NB4 (cell line): ENCODE data around the gene RTF2.

Experiments used
- DNase-seq: peaks from one replicate; pipeline ENCODE4 v3.0.0; 2010; ENCODE audit warnings: low read depth
- H3K4me3 ChIP-seq: one replicate; pipeline ENCODE4 v1.5.1; 2011; ENCODE audit warnings: mild to moderate bottlenecking, low read depth, low read length, moderate library complexity
- CTCF ChIP-seq: IDR thresholded peaks from one replicate; pipeline ENCODE4 v1.5.1; 2012; ENCODE audit warnings: low read depth, low read length
- MAX ChIP-seq: IDR thresholded peaks from 2 replicates; pipeline ENCODE4 v1.6.1; 2011; ENCODE audit warnings: low read depth, low read length
- MYC ChIP-seq: IDR thresholded peaks from 2 replicates; pipeline ENCODE4 v1.6.1; 2011; ENCODE audit warnings: low read depth, low read length
- POLR2A ChIP-seq: IDR thresholded peaks from 2 replicates; pipeline ENCODE4 v1.6.1; 2011; ENCODE audit warnings: mild to moderate bottlenecking; ENCODE audit not compliant: insufficient read length; ENCODE audit errors: extremely low read depth

The RTF2 gene

GRCh38 chr20:56423211-56423610 is 45.2 kb upstream of the RTF2 start:
- H3K4me3 ChIP-seq = peak overlapping the region; percentile 51
- no peak for DNase-seq
- TF ChIP-seq MYC (no peak), MAX (no peak), CTCF (no peak), POLR2A (no peak)

- no peak overlapping the region for H3K4me3 ChIP-seq
- DNase-seq = no peak
- no peak for TF ChIP-seq MYC
- TF ChIP-seq MAX = no peak
- no peak for TF ChIP-seq POLR2A
- no peak for TF ChIP-seq CTCF
Measured at GRCh38 chr20:56423886-56424285, 44.5 kb upstream of the RTF2 start.

GRCh38 chr20:56424931-56425330 is 43.5 kb upstream of the RTF2 start:
- H3K4me3 ChIP-seq = no peak overlapping the region
- no peak for DNase-seq
- TF ChIP-seq MYC = no peak
- no peak for TF ChIP-seq MAX
- no peak for TF ChIP-seq POLR2A
- TF ChIP-seq CTCF = no peak

- DNase-seq = no peak
- no peak overlapping the region for H3K4me3 ChIP-seq
- TF ChIP-seq POLR2A = no peak
- no peak for TF ChIP-seq CTCF
- TF ChIP-seq MYC = no peak
- no peak for TF ChIP-seq MAX
Measured at GRCh38 chr20:56426026-56426425, 42.4 kb upstream of the RTF2 start.

GRCh38 chr20:56426926-56427325 is 41.5 kb upstream of the RTF2 start:
- no peak for DNase-seq
- no peak overlapping the region for H3K4me3 ChIP-seq
- TF ChIP-seq MYC (no peak), CTCF (no peak), MAX (no peak), POLR2A (no peak)

GRCh38 chr20:56427797-56428196 is 40.6 kb upstream of the RTF2 start:
- peak; percentile 64 for DNase-seq
- H3K4me3 ChIP-seq = no peak overlapping the region
- TF ChIP-seq POLR2A = no peak
- no peak for TF ChIP-seq CTCF
- 0 out of 2 replicates have a peak, but pooled peaks have one; percentile 15 for TF ChIP-seq MYC
- no peak for TF ChIP-seq MAX
